ENCODE results near the gene LRP5.

DNA sequence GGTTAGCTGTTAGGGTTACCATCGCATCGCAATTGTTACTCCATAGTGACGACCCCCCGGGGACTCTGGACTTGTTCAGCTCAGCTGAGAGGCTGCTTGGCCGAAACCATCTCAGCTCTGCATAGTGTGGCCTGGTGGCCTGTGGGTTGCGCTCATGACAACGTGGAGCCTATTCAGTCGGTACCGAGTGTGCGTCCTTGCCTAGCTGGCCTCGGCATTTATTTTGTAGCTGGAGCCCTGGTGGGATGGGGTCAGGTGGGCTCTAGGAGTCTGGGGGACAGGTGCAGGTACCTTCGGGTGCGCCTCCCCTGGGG is 13.5 kb downstream of the LRP5 start:
- TF ChIP-seq CREM (CRISPR knock-in tag; IDR thresholded peaks at IDR 0.05) (no peak), CTCF (IDR thresholded peaks at IDR 0.05) (no peak)

Data from WTC11 (cell line).